Fibroblast of mammary gland (primary cell): ENCODE data around the gene CDKN2B-AS1.

Source experiments
- DNase-seq: peaks from one replicate; pipeline ENCODE4 v3.0.0-alpha.2; 2010; ENCODE audit warnings: low read depth
- H3K4me3 ChIP-seq: 2 replicates; pipeline ENCODE4 v1.5.1; 2011; ENCODE audit warnings: low read depth, mild to moderate bottlenecking, low read length, moderate library complexity; ENCODE audit not compliant: control insufficient read depth
- CTCF ChIP-seq: conservative IDR thresholded peaks from 2 replicates; pipeline ENCODE4 v1.5.1; 2011; ENCODE audit warnings: low read depth, low read length, inconsistent platforms; ENCODE audit not compliant: control insufficient read depth, insufficient read depth

The CDKN2B-AS1 gene

GRCh38 chr9:22169727-22170503, 175.3 kb downstream of the CDKN2B-AS1 start:
- no peak overlapping the region for H3K4me3 ChIP-seq
- DNase-seq, result peak; percentile 93
- no peak for TF ChIP-seq CTCF
